HG02798 (cell line): ENCODE data around the gene DAPP1.
"Not testable (repeated sequence)": the region's sequence is repeated elsewhere in the genome, so short reads cannot be mapped to it uniquely, and the experiment has no call there.

ENCODE experiments used
- ATAC-seq: cut with Tn5 transposase; IDR thresholded peaks from one replicate; pipeline ENCODE4 v1.9.1; 2021; ENCODE audit warnings: mild to moderate bottlenecking; ENCODE audit not compliant: unreplicated experiment, poor library complexity

Gene DAPP1

GRCh38 chr4:99822734-99823133 lies 6.1 kb downstream of the DAPP1 start:
- no peak for ATAC-seq

GRCh38 chr4:99824070-99824599 lies 7.5 kb downstream of the DAPP1 start:
- ATAC-seq, result no peak

GRCh38 chr4:99825272-99825671 lies 8.6 kb downstream of the DAPP1 start:
- no peak for ATAC-seq

- no peak for ATAC-seq
Observed at GRCh38 chr4:99826016-99826415, 9.4 kb downstream of the DAPP1 start.

GRCh38 chr4:99827454-99827853 lies 10.8 kb downstream of the DAPP1 start:
- ATAC-seq, result no peak

- ATAC-seq, result no peak
Observed at GRCh38 chr4:99827857-99828256, 11.2 kb downstream of the DAPP1 start.

- no peak for ATAC-seq
Observed at GRCh38 chr4:99828477-99828876, 11.8 kb downstream of the DAPP1 start.

GRCh38 chr4:99830051-99830450 lies 13.4 kb downstream of the DAPP1 start:
- not testable (repeated sequence) for ATAC-seq

GRCh38 chr4:99832321-99832720 lies 15.7 kb downstream of the DAPP1 start:
- ATAC-seq, result no peak

GRCh38 chr4:99832758-99833157 lies 16.1 kb downstream of the DAPP1 start:
- no peak for ATAC-seq

GRCh38 chr4:99833756-99834155 lies 17.1 kb downstream of the DAPP1 start:
- no peak for ATAC-seq

- ATAC-seq, result no peak
Observed at GRCh38 chr4:99834569-99834968, 17.9 kb downstream of the DAPP1 start.

GRCh38 chr4:99835942-99836341 lies 19.3 kb downstream of the DAPP1 start:
- ATAC-seq, result no peak

GRCh38 chr4:99838927-99839326 lies 22.3 kb downstream of the DAPP1 start:
- ATAC-seq, result no peak

GRCh38 chr4:99841129-99841528 lies 24.5 kb downstream of the DAPP1 start:
- ATAC-seq, result peak; percentile 44

- no peak for ATAC-seq
Observed at GRCh38 chr4:99843413-99843812, 26.8 kb downstream of the DAPP1 start.

- ATAC-seq, result no peak
Observed at GRCh38 chr4:99844048-99844447, 27.4 kb downstream of the DAPP1 start.

- no peak for ATAC-seq
Observed at GRCh38 chr4:99845179-99845578, 28.6 kb downstream of the DAPP1 start.

- ATAC-seq, result peak; percentile 26
Observed at GRCh38 chr4:99845708-99846469, 29.3 kb downstream of the DAPP1 start.

- no peak for ATAC-seq
Observed at GRCh38 chr4:99846891-99847290, 30.3 kb downstream of the DAPP1 start.

GRCh38 chr4:99847362-99847976 lies 30.8 kb downstream of the DAPP1 start:
- peak; percentile 68 for ATAC-seq

- ATAC-seq, result peak; percentile 33
Observed at GRCh38 chr4:99848591-99849001, 32.0 kb downstream of the DAPP1 start.
